Karpas-422 (cell line): ENCODE results near the gene PGBD5. TPM values are rescaled to one million over a fixed set of nuclear protein-coding genes. Genes with fewer than 3 reads are reported as not detected.

ENCODE experiments used
- DNase-seq: peaks from one replicate; pipeline ENCODE4 v3.0.0-alpha.2; 2015
- H2AFZ ChIP-seq: fragments of 200-600 bp; sonication (generic); 2 replicates; pipeline ENCODE4 v1.6.1; 2014; ENCODE audit warnings: antibody characterized with exemption, low read length, mixed read lengths
- H3K27ac ChIP-seq: fragments of 200-600 bp; sonication (generic); 2 replicates; pipeline ENCODE4 v1.5.1; 2014; ENCODE audit warnings: mild to moderate bottlenecking, low read length, moderate library complexity
- H3K27me3 ChIP-seq: fragments of 200-600 bp; sonication (generic); 2 replicates; pipeline ENCODE4 v1.6.1; 2014; ENCODE audit warnings: low read length, mixed read lengths
- H3K36me3 ChIP-seq: fragments of 200-600 bp; sonication (generic); 2 replicates; pipeline ENCODE4 v1.6.1; 2014; ENCODE audit warnings: low read length, mixed read lengths; ENCODE audit not compliant: insufficient read depth
- H3K4me1 ChIP-seq: fragments of 200-600 bp; sonication (generic); 2 replicates; pipeline ENCODE4 v1.6.1; 2014; ENCODE audit warnings: mild to moderate bottlenecking, low read length, mixed read lengths
- H3K4me2 ChIP-seq: fragments of 200-600 bp; sonication (generic); 2 replicates; pipeline ENCODE4 v1.6.1; 2014; ENCODE audit warnings: low read length, low read depth, mild to moderate bottlenecking; ENCODE audit not compliant: poor library complexity, severe bottlenecking
- H3K4me3 ChIP-seq: fragments of 200-600 bp; sonication (generic); 2 replicates; pipeline ENCODE4 v1.5.1; 2014; ENCODE audit warnings: mild to moderate bottlenecking, antibody characterized with exemption, low read length, mixed read lengths
- H3K79me2 ChIP-seq: fragments of 200-600 bp; sonication (generic); 2 replicates; pipeline ENCODE4 v1.6.1; 2014; ENCODE audit warnings: mild to moderate bottlenecking, low read length, mixed read lengths
- H3K9ac ChIP-seq: fragments of 200-600 bp; sonication (generic); 2 replicates; pipeline ENCODE4 v1.6.0; 2014; ENCODE audit warnings: low read length
- H3K9me2 ChIP-seq: fragments of 200-600 bp; sonication (generic), shearing (Covaris generic); replicated peaks from 2 replicates; pipeline ENCODE4 v1.6.0; 2014; ENCODE audit warnings: mild to moderate bottlenecking, low read length, moderate library complexity; ENCODE audit not compliant: insufficient read depth
- H3K9me3 ChIP-seq: fragments of 300-700, 200-600 bp; sonication (generic); 2 replicates; pipeline ENCODE4 v1.6.1; 2014; ENCODE audit warnings: low read length, mixed read lengths
- H4K20me1 ChIP-seq: fragments of 200-600 bp; sonication (generic); 2 replicates; pipeline ENCODE4 v1.6.1; 2014; ENCODE audit warnings: mild to moderate bottlenecking, antibody characterized with exemption, low read length, low read depth; ENCODE audit not compliant: insufficient read depth
- total RNA-seq: library from RNA; depleted of rRNA; stranded (reverse); fragments of >200 nt; shearing (Covaris generic); gene quantifications from 2 replicates; pipeline ENCODE4 v1.2.3, GENCODE V29; 2014; ENCODE audit warnings: low replicate concordance

The PGBD5 gene
- total RNA-seq, 1 experiment from 2014 or later = not detected

- no peaks in the 10 kb centered on the region for H3K79me2 ChIP-seq
- no peak overlapping the region for H3K4me2 ChIP-seq
- no peaks in the 10 kb centered on the region for H3K27me3 ChIP-seq
- no peaks in the 10 kb centered on the region for H4K20me1 ChIP-seq
- H3K36me3 ChIP-seq = no peaks in the 10 kb centered on the region
- H3K9ac ChIP-seq = no peak overlapping the region
- DNase-seq = peak; percentile 9
- H3K9me2 ChIP-seq = no peaks in the 10 kb centered on the region
- no peak overlapping the region for H3K27ac ChIP-seq
- no peaks in the 10 kb centered on the region for H3K9me3 ChIP-seq
- H3K4me3 ChIP-seq = no peak overlapping the region
- peaks cover 4% of the 10 kb centered on the region for H3K4me1 ChIP-seq
- no peak overlapping the region for H2AFZ ChIP-seq
Observed at GRCh38 chr1:230281556-230281955, 144.6 kb downstream of the PGBD5 start.

DNA sequence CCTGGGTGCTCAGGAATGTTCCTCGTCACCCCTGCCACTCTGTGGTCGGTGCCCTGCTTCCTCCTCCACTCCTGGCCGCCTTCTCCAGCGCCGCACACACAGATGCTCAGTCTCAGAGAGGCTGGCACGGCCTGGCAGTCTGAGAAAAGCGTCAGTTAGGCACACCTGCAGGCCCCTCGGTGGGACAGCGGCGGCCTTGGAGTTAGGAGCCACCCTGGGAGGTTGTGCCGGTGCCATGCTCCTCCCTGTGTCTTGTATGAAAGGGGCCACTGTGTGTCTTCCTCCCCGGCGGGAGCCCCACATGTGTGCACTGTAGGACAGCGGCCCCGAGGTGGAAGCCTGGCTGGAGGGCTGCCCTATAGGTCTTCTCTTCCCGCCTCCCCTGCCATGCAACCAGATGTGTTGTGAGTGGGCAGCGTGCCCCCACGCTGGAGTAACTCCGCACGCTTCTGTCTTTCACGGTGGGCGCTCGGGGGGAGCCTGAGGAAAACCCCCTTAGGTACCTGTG, 145.2 kb downstream of the PGBD5 start:
- Histone ChIP-seq H3K4me2 (no peak overlapping the region), H3K9ac (no peak overlapping the region), H3K27ac (no peak overlapping the region)

DNA sequence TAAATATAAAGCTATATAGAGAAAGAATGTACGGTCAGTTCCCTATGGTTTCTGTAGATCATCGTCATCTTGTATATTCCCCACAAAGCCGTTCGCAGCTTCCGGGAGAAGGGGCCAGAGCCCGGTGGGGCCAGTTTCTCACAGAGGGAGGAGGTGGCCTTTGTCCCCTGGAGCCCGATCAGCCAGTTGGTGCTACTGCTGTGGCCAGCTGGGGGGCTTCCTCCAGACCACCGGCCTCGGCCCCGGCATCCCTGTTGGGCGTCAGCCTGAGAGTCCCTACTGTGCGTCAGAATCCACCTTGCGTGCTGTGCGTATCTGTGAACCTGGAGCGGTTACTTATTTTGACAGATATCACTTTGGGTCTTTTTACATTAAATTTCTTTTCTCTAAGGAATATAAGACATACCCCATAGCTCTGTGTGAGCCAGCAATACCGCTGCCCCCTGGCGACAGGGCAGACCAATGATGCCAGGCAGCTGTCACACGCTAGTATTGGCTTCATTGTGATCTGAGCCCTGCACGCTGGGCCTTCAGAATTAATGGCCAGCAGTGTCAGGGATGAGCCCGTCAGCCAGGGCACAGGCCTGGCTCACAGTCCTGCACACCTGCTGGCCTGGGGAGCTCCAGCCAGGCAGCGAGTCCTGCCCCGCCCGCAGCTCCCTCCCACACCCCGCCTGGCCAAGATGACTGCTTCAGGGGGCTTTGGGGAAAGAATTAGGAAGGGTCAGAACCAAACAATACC, 145.9 kb downstream of the PGBD5 start:
- Histone ChIP-seq H2AFZ (no peak overlapping the region), H3K9me3 (no peaks in the 10 kb centered on the region), H3K9ac (no peak overlapping the region), H3K4me2 (no peak overlapping the region), H4K20me1 (no peaks in the 10 kb centered on the region), H3K4me1 (peaks cover 4% of the 10 kb centered on the region), H3K27me3 (no peaks in the 10 kb centered on the region), H3K79me2 (no peaks in the 10 kb centered on the region), H3K4me3 (no peak overlapping the region), H3K9me2 (no peaks in the 10 kb centered on the region), H3K27ac (no peak overlapping the region), H3K36me3 (no peaks in the 10 kb centered on the region)
- no peak for DNase-seq

More for the DNA sequence above, 145.2 kb downstream of the PGBD5 start:
- no peak for DNase-seq
- Histone ChIP-seq H3K4me1 (peaks cover 4% of the 10 kb centered on the region), H3K9me3 (no peaks in the 10 kb centered on the region), H3K36me3 (no peaks in the 10 kb centered on the region), H3K9me2 (no peaks in the 10 kb centered on the region), H4K20me1 (no peaks in the 10 kb centered on the region), H3K4me3 (no peak overlapping the region), H2AFZ (no peak overlapping the region), H3K27me3 (no peaks in the 10 kb centered on the region), H3K79me2 (no peaks in the 10 kb centered on the region)

DNA sequence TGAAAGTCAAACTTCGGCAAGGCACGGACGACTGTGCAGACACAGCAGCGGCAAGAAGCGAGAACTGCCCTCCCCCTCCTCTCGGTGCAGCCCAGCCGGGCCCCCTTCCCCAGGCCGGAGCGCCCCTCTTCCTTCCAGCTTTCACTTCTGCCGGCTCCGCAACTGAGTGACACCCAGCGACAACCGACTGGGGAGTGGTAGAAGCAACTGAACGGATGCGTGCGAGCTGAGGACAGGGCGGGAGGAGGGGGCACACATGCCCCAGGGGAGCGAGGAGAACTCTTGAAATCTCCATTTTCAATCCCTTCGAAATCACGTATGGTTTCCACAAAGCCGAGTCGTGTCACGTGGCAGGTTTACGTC, 146.6 kb downstream of the PGBD5 start:
- H3K27ac ChIP-seq = no peak overlapping the region
- no peaks in the 10 kb centered on the region for H3K36me3 ChIP-seq
- H2AFZ ChIP-seq = no peak overlapping the region
- no peaks in the 10 kb centered on the region for H4K20me1 ChIP-seq
- no peaks in the 10 kb centered on the region for H3K79me2 ChIP-seq
- H3K4me2 ChIP-seq = no peak overlapping the region
- H3K9me3 ChIP-seq = no peaks in the 10 kb centered on the region
- H3K4me1 ChIP-seq = peaks cover 4% of the 10 kb centered on the region
- H3K9ac ChIP-seq = no peak overlapping the region
- no peaks in the 10 kb centered on the region for H3K9me2 ChIP-seq
- H3K27me3 ChIP-seq = no peaks in the 10 kb centered on the region
- no peak overlapping the region for H3K4me3 ChIP-seq
- peak; percentile 16 for DNase-seq

DNA sequence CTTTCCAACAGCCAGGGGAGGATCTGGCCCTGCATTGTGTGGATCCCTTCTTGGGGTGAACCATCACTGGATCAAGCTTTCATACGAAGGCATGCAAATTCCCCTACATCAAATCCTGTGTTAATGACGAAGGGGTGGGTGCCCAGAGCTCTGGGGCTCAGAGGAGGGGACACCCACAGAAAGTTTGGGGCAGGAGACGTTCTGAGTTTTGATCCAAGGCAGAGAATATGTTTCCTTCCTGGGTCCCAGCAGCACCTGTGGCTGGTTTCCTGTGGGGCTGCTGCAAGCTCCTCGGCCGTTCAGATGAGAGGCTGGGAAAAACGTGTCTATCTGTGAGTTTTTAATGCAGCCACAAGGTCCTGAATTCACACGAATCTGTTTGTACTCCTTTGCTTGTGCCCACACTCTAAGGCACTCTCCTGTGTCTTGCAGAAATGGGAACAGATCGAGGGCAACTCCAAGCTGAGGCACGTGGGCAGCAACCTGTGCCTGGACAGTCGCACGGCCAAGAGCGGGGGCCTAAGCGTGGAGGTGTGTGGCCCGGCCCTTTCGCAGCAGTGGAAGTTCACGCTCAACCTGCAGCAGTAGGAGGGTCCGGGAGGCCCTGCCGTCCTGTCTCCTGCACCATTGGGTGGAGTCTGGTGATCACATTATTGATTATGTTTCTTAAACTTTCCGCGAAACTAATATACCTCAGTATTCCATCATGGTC, 147.1 kb downstream of the PGBD5 start:
- Histone ChIP-seq H2AFZ (no peak overlapping the region), H3K79me2 (no peaks in the 10 kb centered on the region), H3K9ac (no peak overlapping the region), H3K9me2 (no peaks in the 10 kb centered on the region), H3K9me3 (no peaks in the 10 kb centered on the region), H3K4me3 (no peak overlapping the region), H3K27me3 (no peaks in the 10 kb centered on the region), H4K20me1 (no peaks in the 10 kb centered on the region), H3K4me1 (peaks cover 4% of the 10 kb centered on the region), H3K27ac (no peak overlapping the region), H3K4me2 (no peak overlapping the region), H3K36me3 (no peaks in the 10 kb centered on the region)
- no peak for DNase-seq

DNA sequence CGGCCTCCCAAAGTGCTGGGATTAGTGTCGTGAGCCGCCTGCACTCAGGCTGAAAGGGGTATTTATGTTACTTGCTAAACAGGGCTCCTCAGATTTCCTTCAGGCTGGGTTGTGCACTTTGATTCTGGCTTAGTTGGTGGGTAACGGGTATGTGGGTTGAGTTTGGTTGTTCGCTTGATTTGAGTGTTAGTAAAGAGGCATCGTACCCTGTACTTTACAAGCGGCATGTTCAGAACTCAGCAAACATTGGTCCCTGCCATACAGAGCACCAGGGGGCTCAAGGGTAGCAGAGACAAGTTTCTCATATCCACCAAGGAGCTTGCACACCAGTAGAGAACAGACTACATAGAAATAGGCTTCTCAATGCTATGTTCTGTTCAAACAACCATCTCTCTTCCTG, 147.8 kb downstream of the PGBD5 start:
- Histone ChIP-seq H3K9me2 (no peaks in the 10 kb centered on the region), H3K4me1 (peaks cover 4% of the 10 kb centered on the region), H3K36me3 (no peaks in the 10 kb centered on the region), H2AFZ (no peak overlapping the region), H3K9me3 (no peaks in the 10 kb centered on the region), H3K4me3 (no peak overlapping the region), H3K9ac (no peak overlapping the region), H4K20me1 (no peaks in the 10 kb centered on the region), H3K27ac (no peak overlapping the region), H3K79me2 (no peaks in the 10 kb centered on the region), H3K4me2 (no peak overlapping the region), H3K27me3 (no peaks in the 10 kb centered on the region)
- no peak for DNase-seq

- DNase-seq = no peak
Observed at GRCh38 chr1:230277201-230278025, 148.7 kb downstream of the PGBD5 start.

DNA sequence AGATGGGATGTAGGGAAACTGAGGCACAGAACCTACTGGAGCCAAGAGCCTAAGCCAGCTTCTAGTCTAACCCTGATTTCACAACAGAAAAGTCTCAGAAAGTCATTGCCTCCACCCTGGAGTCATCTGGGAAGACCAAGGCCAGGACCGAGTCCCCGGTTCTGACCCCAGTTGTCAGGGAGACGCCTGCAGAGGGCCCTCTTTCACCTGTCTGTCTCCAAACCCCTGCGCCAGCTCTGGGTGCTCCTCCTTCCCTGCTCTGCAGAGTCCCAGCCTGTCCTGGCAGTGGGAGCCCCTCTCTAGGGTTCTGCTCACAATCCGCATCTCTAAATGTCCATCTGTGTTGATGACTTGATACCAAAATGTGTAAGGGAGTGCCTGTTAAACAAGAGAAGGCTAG, 149.7 kb downstream of the PGBD5 start:
- DNase-seq = no peak
- Histone ChIP-seq H3K27me3 (no peaks in the 10 kb centered on the region), H3K36me3 (no peaks in the 10 kb centered on the region), H3K27ac (no peak overlapping the region), H3K4me1 (no peaks in the 10 kb centered on the region), H2AFZ (no peak overlapping the region), H3K9ac (no peak overlapping the region), H3K79me2 (no peaks in the 10 kb centered on the region), H3K4me3 (no peak overlapping the region), H3K9me3 (no peaks in the 10 kb centered on the region), H3K4me2 (no peak overlapping the region), H4K20me1 (no peaks in the 10 kb centered on the region), H3K9me2 (no peaks in the 10 kb centered on the region)

More at GRCh38 chr1:230277201-230278025, 148.7 kb downstream of the PGBD5 start:
- Histone ChIP-seq H3K9me3 (no peaks in the 10 kb centered on the region), H2AFZ (no peak overlapping the region), H3K79me2 (no peaks in the 10 kb centered on the region), H3K27me3 (no peaks in the 10 kb centered on the region), H4K20me1 (no peaks in the 10 kb centered on the region), H3K4me2 (no peak overlapping the region), H3K36me3 (no peaks in the 10 kb centered on the region), H3K4me3 (no peak overlapping the region), H3K27ac (no peak overlapping the region), H3K4me1 (peaks cover 4% of the 10 kb centered on the region), H3K9ac (no peak overlapping the region), H3K9me2 (no peaks in the 10 kb centered on the region)
